ENCODE data around the gene ALAD.
A peak's percentile ranks its signal among the peaks of the same experiment; 100 is the strongest.
"Not testable (repeated sequence)": the region's sequence is repeated elsewhere in the genome, so short reads cannot be mapped to it uniquely, and the experiment has no call there.

ALAD gene

GRCh38 chr9:113370806-113371325 is 30.2 kb downstream of the ALAD start:
- no peak overlapping the region for H3K27ac Mint-ChIP-seq
- no peaks in the 10 kb centered on the region for H3K36me3 Mint-ChIP-seq (ENCODE audit: low read depth)
- H3K9me3 Mint-ChIP-seq, result no peaks in the 10 kb centered on the region
- peaks cover 10% of the 10 kb centered on the region for H3K4me1 Mint-ChIP-seq (ENCODE audit: low read depth)
- H3K4me3 Mint-ChIP-seq, result no peak overlapping the region
- H3K27me3 Mint-ChIP-seq, result peaks cover 7% of the 10 kb centered on the region

- no peaks in the 10 kb centered on the region for H3K4me1 Mint-ChIP-seq (ENCODE audit: low read depth)
- no peak overlapping the region for H3K4me3 Mint-ChIP-seq
- no peak overlapping the region for H3K27ac Mint-ChIP-seq
- H3K9me3 Mint-ChIP-seq, result no peaks in the 10 kb centered on the region
- H3K27me3 Mint-ChIP-seq, result no peaks in the 10 kb centered on the region
- no peaks in the 10 kb centered on the region for H3K36me3 Mint-ChIP-seq (ENCODE audit: low read depth)
Observed at GRCh38 chr9:113369855-113370140, 31.3 kb downstream of the ALAD start.

DNA sequence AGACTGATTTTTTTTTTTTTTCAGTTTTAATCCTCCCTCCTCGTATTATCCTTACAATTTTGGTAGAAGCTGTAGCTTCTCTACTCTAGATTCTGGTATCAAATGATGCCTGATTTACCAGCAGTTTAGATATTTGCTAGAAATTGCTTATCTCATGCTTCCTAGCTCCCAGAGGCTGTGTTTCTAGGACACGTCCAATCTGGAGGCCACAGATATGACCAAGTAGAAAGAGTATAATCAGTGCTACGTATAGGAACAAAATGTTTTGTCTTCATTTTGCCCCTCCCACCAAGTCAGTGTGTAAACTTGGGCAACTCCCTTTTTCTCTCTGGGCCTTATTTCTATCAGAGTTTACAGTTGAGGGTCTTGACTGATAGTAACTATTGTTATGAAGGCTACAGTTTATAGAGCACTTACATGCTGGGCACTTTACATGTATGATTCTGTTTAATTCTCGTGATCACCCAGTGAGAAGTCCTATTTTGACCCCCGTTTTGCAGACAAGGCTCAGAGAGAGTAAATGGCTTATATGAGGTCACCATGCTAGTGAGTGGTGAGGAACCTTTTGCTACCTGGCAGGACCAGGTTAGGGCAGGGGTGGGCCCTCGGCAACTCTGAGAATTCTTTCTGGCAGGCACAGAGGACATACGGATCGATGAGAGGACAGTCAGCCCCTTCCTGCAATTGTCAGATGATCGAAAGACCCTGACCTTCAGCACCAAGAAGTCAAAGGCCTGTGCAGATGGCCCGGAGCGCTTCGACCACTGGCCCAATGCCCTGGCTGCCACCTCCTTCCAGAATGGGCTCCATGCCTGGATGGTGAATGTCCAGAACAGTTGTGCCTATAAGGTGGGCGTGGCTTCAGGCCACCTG is 31.9 kb downstream of the ALAD start:
- Mint-ChIP-seq H3K36me3 (ENCODE audit: low read depth) (no peaks in the 10 kb centered on the region), H3K9me3 (no peaks in the 10 kb centered on the region), H3K27ac (no peak overlapping the region), H3K27me3 (no peaks in the 10 kb centered on the region), H3K4me3 (no peak overlapping the region), H3K4me1 (ENCODE audit: low read depth) (peaks cover 2% of the 10 kb centered on the region)

GRCh38 chr9:113368348-113368981 is 32.6 kb downstream of the ALAD start:
- no peak overlapping the region for H3K27ac Mint-ChIP-seq
- H3K4me3 Mint-ChIP-seq, result no peak overlapping the region
- no peaks in the 10 kb centered on the region for H3K9me3 Mint-ChIP-seq
- no peaks in the 10 kb centered on the region for H3K27me3 Mint-ChIP-seq
- H3K36me3 Mint-ChIP-seq (ENCODE audit: low read depth), result no peaks in the 10 kb centered on the region
- H3K4me1 Mint-ChIP-seq (ENCODE audit: low read depth), result peaks cover 5% of the 10 kb centered on the region

DNA sequence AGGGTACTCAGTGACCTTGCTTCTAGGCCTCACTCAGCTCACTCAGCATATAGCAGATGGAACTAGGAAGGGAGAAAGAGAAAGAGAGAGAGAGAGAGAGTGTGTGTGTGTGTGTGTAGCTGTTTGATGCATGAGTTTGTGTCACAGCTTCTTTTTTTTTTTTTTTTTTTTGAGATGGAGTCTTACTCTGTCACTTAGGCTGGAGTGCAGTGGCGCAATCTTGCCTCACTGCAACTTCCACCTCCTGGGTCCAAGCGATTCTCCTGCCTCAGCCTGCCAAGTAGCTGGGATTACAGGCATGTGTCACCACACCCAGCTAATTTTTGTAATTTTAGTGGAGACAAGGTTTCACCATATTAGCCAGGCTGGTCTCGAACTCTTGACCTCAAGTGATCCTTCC is 35.4 kb downstream of the ALAD start:
- not testable (repeated sequence) for H3K27ac Mint-ChIP-seq; H3K9me3 Mint-ChIP-seq; H3K27me3 Mint-ChIP-seq; H3K4me3 Mint-ChIP-seq; H3K36me3 Mint-ChIP-seq (ENCODE audit: low read depth)
- H3K4me1 Mint-ChIP-seq (ENCODE audit: low read depth), result peaks cover 19% of the 10 kb centered on the region

- no peak overlapping the region for H3K27ac Mint-ChIP-seq
- H3K4me3 Mint-ChIP-seq, result no peak overlapping the region
- no peaks in the 10 kb centered on the region for H3K9me3 Mint-ChIP-seq
- H3K36me3 Mint-ChIP-seq (ENCODE audit: low read depth), result no peaks in the 10 kb centered on the region
- peaks cover 19% of the 10 kb centered on the region for H3K4me1 Mint-ChIP-seq (ENCODE audit: low read depth)
- H3K27me3 Mint-ChIP-seq, result no peaks in the 10 kb centered on the region
Observed at GRCh38 chr9:113364951-113365350, 36.1 kb downstream of the ALAD start.

GRCh38 chr9:113363336-113363735 is 37.7 kb downstream of the ALAD start:
- no peaks in the 10 kb centered on the region for H3K9me3 Mint-ChIP-seq
- H3K4me1 Mint-ChIP-seq (ENCODE audit: low read depth), result peaks cover 19% of the 10 kb centered on the region
- no peaks in the 10 kb centered on the region for H3K27me3 Mint-ChIP-seq
- no peak overlapping the region for H3K4me3 Mint-ChIP-seq
- H3K36me3 Mint-ChIP-seq (ENCODE audit: low read depth), result no peaks in the 10 kb centered on the region
- H3K27ac Mint-ChIP-seq, result no peak overlapping the region

DNA sequence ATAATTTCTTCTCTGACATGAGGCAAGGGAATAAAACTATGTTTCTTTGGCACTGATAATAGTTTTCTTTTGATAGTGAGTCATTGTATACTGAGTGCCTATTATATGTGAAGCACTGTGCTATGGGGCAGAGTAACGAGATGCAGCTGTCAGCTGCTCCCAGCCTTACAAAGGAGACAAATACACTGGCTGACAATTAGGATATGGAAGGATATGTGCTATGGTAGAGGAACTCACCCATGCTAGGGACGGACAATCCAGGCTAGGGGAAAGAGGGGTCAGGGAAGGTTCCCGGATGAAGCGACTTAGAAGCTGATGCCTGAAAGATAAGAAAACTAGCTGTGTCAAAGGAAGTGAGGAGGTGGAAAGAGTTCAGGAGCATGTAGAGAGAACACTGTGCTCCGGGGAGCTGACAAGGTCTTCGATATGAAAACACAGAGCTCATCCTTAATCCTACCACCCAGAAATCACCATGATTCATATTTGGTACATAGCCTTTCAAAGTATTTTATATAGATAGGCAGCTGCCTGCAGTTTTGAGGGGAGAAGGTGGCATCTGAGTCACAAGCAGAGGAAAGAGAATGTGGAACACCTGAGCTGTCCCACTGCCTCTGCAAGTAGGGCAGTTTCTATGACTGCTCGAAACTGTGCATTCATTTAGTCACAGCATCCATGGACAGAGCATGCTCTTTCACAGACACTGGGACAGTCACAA is 39.6 kb downstream of the ALAD start:
- H3K27ac Mint-ChIP-seq, result peak overlapping the region; percentile 87
- H3K27me3 Mint-ChIP-seq, result no peaks in the 10 kb centered on the region
- H3K36me3 Mint-ChIP-seq (ENCODE audit: low read depth), result no peaks in the 10 kb centered on the region
- H3K4me1 Mint-ChIP-seq (ENCODE audit: low read depth), result peaks cover 19% of the 10 kb centered on the region
- H3K4me3 Mint-ChIP-seq, result peak overlapping the region; percentile 47
- no peaks in the 10 kb centered on the region for H3K9me3 Mint-ChIP-seq

GRCh38 chr9:113360242-113360842 is 40.7 kb downstream of the ALAD start:
- Mint-ChIP-seq H3K27me3 (no peaks in the 10 kb centered on the region), H3K36me3 (ENCODE audit: low read depth) (no peaks in the 10 kb centered on the region), H3K27ac (no peak overlapping the region), H3K4me3 (no peak overlapping the region), H3K4me1 (ENCODE audit: low read depth) (peaks cover 19% of the 10 kb centered on the region), H3K9me3 (no peaks in the 10 kb centered on the region)

DNA sequence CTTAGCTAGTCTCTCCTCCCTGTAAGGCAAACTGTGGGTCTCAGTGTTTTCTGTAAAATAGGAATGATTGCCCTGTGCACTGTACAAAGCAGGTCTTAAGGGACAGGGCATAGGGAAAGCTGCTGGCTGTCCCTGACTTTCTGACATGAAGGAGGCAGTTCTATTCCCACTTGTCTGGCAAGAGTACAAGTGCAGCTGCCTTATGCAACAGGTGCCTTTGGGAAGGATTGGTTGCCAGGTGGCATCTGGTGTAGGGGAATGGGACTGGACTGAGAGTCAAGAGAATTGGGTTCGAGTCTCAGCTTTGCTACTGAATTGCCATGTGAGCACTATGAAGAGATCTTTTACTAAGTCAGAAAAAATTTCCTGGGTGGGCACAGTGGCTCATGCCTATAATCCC is 41.7 kb downstream of the ALAD start:
- Mint-ChIP-seq H3K9me3 (no peaks in the 10 kb centered on the region), H3K27me3 (no peaks in the 10 kb centered on the region), H3K4me1 (ENCODE audit: low read depth) (peaks cover 19% of the 10 kb centered on the region), H3K27ac (no peak overlapping the region), H3K36me3 (ENCODE audit: low read depth) (no peaks in the 10 kb centered on the region), H3K4me3 (no peak overlapping the region)

GRCh38 chr9:113356686-113357292 is 44.3 kb downstream of the ALAD start:
- H3K9me3 Mint-ChIP-seq, result no peaks in the 10 kb centered on the region

GRCh38 chr9:113355040-113355596 is 46.0 kb downstream of the ALAD start:
- Mint-ChIP-seq H3K4me3 (no peak overlapping the region), H3K4me1 (ENCODE audit: low read depth) (peaks cover 27% of the 10 kb centered on the region), H3K27ac (no peak overlapping the region), H3K27me3 (peaks cover 16% of the 10 kb centered on the region), H3K9me3 (no peaks in the 10 kb centered on the region), H3K36me3 (ENCODE audit: low read depth) (no peaks in the 10 kb centered on the region)

More at GRCh38 chr9:113356686-113357292, 44.3 kb downstream of the ALAD start:
- peaks cover 16% of the 10 kb centered on the region for H3K27me3 Mint-ChIP-seq
- H3K4me3 Mint-ChIP-seq, result peak overlapping the region; percentile 31
- H3K27ac Mint-ChIP-seq, result no peak overlapping the region
- H3K36me3 Mint-ChIP-seq (ENCODE audit: low read depth), result no peaks in the 10 kb centered on the region
- H3K4me1 Mint-ChIP-seq (ENCODE audit: low read depth), result peaks cover 21% of the 10 kb centered on the region

GRCh38 chr9:113352411-113352810 is 48.7 kb downstream of the ALAD start:
- peaks cover 48% of the 10 kb centered on the region for H3K4me1 Mint-ChIP-seq (ENCODE audit: low read depth)
- H3K27me3 Mint-ChIP-seq, result peaks cover 16% of the 10 kb centered on the region
- H3K27ac Mint-ChIP-seq, result peak overlapping the region; percentile 1
- no peak overlapping the region for H3K4me3 Mint-ChIP-seq
- H3K9me3 Mint-ChIP-seq, result no peaks in the 10 kb centered on the region
- no peaks in the 10 kb centered on the region for H3K36me3 Mint-ChIP-seq (ENCODE audit: low read depth)

- Mint-ChIP-seq H3K4me1 (ENCODE audit: low read depth) (peaks cover 52% of the 10 kb centered on the region), H3K4me3 (no peak overlapping the region), H3K27ac (peak overlapping the region; percentile 69), H3K36me3 (ENCODE audit: low read depth) (no peaks in the 10 kb centered on the region), H3K9me3 (no peaks in the 10 kb centered on the region), H3K27me3 (peaks cover 16% of the 10 kb centered on the region)
Observed at GRCh38 chr9:113352006-113352405, 49.1 kb downstream of the ALAD start.

Measured in stimulated activated naive CD8-positive, alpha-beta T cell treated with anti-CD3 and anti-CD28 coated beads, Interleukin-15, Interleukin-2, amounts not matched to agents 100 ng/mL and 50 ng/mL, for 24 hours (primary cell).